ENCODE results near the gene ISYNA1. TPM values are rescaled to one million over a fixed set of nuclear protein-coding genes. Genes with fewer than 3 reads are reported as not detected.

ISYNA1 gene
- total and polyA plus RNA-seq, 2 of the 13 experiments (the other 11 are each of a cell fraction or from before 2014, with no cell fraction given), result 29.6 to 48.5 TPM

DNA sequence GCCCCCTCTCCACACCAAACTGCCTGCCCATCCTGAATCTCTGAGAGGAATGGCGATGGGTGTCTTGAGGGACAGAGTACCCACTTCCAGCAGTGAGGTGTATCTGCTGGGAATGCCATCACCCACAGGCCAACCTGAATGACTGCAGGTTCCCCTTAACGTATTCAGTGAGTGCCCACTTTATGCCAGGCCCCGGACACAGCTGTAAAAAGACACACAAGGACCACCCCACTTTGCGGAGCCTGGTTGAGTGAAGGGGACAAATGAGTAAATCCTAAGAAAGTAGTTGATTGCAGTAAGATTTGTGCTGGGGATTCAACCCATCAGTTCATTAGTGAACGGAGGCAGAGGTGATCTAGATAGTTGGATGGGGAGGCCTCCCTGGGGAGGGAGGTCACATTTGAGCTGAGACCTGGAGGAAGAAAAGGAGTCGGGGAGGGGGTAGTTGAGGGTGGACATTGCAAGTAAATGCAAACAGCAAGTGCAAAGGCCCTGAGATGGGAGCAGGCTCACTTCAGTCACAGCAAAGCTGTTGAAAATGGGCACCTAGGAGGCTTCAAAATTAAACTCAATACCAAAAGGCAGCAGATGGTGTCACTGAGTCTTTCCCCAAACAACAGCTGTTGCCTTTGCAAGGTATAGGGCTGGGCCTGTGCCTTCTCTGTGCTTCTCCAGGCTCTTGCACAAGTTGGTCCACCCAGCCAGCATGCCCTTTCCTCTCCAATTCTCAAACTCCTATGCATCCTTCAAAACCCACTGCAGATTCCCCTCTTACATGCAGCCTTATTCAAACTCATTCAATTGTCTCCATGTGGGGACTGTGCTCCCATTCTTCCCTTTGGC, 47.6 kb downstream of the ISYNA1 start (continued):
- TF ChIP-seq HOXD1 (CRISPR knock-in tag; IDR thresholded peaks at IDR 0.05) (no peak), ZNF382 (CRISPR knock-in tag; IDR thresholded peaks at IDR 0.05; ENCODE audit: borderline replicate concordance) (no peak), ZNF776 (CRISPR knock-in tag; IDR thresholded peaks at IDR 0.05) (0 out of 2 replicates have a peak, but pooled peaks have one; percentile 37), NR2F1 (CRISPR knock-in tag; IDR thresholded peaks at IDR 0.05) (no peak), ZNF230 (CRISPR knock-in tag; IDR thresholded peaks at IDR 0.05) (no peak), SRSF4 (IDR thresholded peaks at IDR 0.05; ENCODE audit: low read depth, low read length, poor library complexity, severe bottlenecking) (peak; percentile 54), ZNF83 (CRISPR knock-in tag; IDR thresholded peaks at IDR 0.05; ENCODE audit: borderline replicate concordance) (no peak), ZNF615 (CRISPR knock-in tag; IDR thresholded peaks at IDR 0.05; ENCODE audit: borderline replicate concordance) (no peak), CEBPG (CRISPR knock-in tag; IDR thresholded peaks at IDR 0.05) (no peak), ZSCAN25 (CRISPR knock-in tag; IDR thresholded peaks at IDR 0.05) (no peak), JUND (CRISPR knock-in tag; IDR thresholded peaks at IDR 0.05) (no peak), ZNF605 (CRISPR knock-in tag; IDR thresholded peaks at IDR 0.05) (peak; percentile 56; the same call in 1 of the 2 replicates), NFE2L2 (IDR thresholded peaks at IDR 0.05; ENCODE audit: low read length) (no peak), HNF4A (CRISPR knock-in tag; IDR thresholded peaks at IDR 0.05) (no peak), REPIN1 (CRISPR knock-in tag; IDR thresholded peaks at IDR 0.05; ENCODE audit: borderline replicate concordance, low read depth) (no peak), HCFC1 (IDR thresholded peaks at IDR 0.05; ENCODE audit: low read depth, low read length) (no peak), CEBPB (IDR thresholded peaks at IDR 0.05; ENCODE audit: borderline replicate concordance, low read depth, low read length) (peak; percentile 27; the same call in 1 of the 2 replicates), TBL1XR1 (IDR thresholded peaks at IDR 0.05; ENCODE audit: borderline replicate concordance, low read length, partially characterized antibody) (no peak), STAT5B (CRISPR knock-in tag; IDR thresholded peaks at IDR 0.05) (no peak), NFRKB (IDR thresholded peaks at IDR 0.05) (no peak)
- TF ChIP-seq, protein P1, sequence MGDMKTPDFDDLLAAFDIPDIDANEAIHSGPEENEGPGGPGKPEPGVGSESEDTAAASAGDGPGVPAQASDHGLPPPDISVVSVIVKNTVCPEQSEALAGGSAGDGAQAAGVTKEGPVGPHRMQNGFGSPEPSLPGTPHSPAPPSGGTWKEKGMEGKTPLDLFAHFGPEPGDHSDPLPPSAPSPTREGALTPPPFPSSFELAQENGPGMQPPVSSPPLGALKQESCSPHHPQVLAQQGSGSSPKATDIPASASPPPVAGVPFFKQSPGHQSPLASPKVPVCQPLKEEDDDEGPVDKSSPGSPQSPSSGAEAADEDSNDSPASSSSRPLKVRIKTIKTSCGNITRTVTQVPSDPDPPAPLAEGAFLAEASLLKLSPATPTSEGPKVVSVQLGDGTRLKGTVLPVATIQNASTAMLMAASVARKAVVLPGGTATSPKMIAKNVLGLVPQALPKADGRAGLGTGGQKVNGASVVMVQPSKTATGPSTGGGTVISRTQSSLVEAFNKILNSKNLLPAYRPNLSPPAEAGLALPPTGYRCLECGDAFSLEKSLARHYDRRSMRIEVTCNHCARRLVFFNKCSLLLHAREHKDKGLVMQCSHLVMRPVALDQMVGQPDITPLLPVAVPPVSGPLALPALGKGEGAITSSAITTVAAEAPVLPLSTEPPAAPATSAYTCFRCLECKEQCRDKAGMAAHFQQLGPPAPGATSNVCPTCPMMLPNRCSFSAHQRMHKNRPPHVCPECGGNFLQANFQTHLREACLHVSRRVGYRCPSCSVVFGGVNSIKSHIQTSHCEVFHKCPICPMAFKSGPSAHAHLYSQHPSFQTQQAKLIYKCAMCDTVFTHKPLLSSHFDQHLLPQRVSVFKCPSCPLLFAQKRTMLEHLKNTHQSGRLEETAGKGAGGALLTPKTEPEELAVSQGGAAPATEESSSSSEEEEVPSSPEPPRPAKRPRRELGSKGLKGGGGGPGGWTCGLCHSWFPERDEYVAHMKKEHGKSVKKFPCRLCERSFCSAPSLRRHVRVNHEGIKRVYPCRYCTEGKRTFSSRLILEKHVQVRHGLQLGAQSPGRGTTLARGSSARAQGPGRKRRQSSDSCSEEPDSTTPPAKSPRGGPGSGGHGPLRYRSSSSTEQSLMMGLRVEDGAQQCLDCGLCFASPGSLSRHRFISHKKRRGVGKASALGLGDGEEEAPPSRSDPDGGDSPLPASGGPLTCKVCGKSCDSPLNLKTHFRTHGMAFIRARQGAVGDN (CRISPR knock-in tag; IDR thresholded peaks at IDR 0.05), result no peak
- TF ChIP-seq, protein P2, sequence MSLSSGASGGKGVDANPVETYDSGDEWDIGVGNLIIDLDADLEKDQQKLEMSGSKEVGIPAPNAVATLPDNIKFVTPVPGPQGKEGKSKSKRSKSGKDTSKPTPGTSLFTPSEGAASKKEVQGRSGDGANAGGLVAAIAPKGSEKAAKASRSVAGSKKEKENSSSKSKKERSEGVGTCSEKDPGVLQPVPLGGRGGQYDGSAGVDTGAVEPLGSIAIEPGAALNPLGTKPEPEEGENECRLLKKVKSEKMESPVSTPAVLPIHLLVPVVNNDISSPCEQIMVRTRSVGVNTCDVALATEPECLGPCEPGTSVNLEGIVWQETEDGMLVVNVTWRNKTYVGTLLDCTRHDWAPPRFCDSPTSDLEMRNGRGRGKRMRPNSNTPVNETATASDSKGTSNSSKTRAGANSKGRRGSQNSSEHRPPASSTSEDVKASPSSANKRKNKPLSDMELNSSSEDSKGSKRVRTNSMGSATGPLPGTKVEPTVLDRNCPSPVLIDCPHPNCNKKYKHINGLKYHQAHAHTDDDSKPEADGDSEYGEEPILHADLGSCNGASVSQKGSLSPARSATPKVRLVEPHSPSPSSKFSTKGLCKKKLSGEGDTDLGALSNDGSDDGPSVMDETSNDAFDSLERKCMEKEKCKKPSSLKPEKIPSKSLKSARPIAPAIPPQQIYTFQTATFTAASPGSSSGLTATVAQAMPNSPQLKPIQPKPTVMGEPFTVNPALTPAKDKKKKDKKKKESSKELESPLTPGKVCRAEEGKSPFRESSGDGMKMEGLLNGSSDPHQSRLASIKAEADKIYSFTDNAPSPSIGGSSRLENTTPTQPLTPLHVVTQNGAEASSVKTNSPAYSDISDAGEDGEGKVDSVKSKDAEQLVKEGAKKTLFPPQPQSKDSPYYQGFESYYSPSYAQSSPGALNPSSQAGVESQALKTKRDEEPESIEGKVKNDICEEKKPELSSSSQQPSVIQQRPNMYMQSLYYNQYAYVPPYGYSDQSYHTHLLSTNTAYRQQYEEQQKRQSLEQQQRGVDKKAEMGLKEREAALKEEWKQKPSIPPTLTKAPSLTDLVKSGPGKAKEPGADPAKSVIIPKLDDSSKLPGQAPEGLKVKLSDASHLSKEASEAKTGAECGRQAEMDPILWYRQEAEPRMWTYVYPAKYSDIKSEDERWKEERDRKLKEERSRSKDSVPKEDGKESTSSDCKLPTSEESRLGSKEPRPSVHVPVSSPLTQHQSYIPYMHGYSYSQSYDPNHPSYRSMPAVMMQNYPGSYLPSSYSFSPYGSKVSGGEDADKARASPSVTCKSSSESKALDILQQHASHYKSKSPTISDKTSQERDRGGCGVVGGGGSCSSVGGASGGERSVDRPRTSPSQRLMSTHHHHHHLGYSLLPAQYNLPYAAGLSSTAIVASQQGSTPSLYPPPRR (CRISPR knock-in tag; IDR thresholded peaks at IDR 0.05; ENCODE audit: borderline replicate concordance), result no peak
